Measurements from ENCODE around the gene ZNF491.

ZNF491 gene

GRCh38 chr19:11784356-11784755 lies 14.0 kb upstream of the ZNF491 start:
- no peak overlapping the region for H2BK5ac ChIP-seq (ENCODE audit: low read depth, low read length, poor library complexity, severe bottlenecking)

GRCh38 chr19:11787536-11787935 lies 10.8 kb upstream of the ZNF491 start:
- Histone ChIP-seq H3K4me2 (ENCODE audit: low read length, poor library complexity, severe bottlenecking) (no peak overlapping the region), H2BK12ac (ENCODE audit: low read length in 2 of 2) (no peak overlapping the region), H3K27ac (ENCODE audit: low read length, poor library complexity, severe bottlenecking) (no peak overlapping the region), H2AFZ (ENCODE audit: low read depth, low read length) (no peak overlapping the region), H3K4me1 (ENCODE audit: control insufficient read depth, insufficient read depth, low read depth, low read length) (no peaks in the 10 kb centered on the region), H2BK15ac (ENCODE audit: low read depth, poor library complexity, severe bottlenecking) (no peak overlapping the region), H4K8ac (ENCODE audit: low read length) (no peak overlapping the region), H3K9ac (ENCODE audit: low read length) (no peak overlapping the region), H2AK5ac (ENCODE audit: low read length, severe bottlenecking) (no peak overlapping the region), H3K27me3 (ENCODE audit: control insufficient read depth in 1 of 2, insufficient read depth in 1 of 2, low read length in 2 of 2) (no peaks in the 10 kb centered on the region), H3K4me3 (ENCODE audit: insufficient read depth in 1 of 2, low read depth in 1 of 2, low read length in 2 of 2) (peak overlapping the region in 1 of 2 experiments; percentile 47), H3K79me1 (replicated peaks; ENCODE audit: low read length, poor library complexity, severe bottlenecking) (no peaks in the 10 kb centered on the region), H3K9me3 (ENCODE audit: control insufficient read depth, low read length) (peaks cover 86% of the 10 kb centered on the region), H3K4ac (ENCODE audit: low read depth in 1 of 2, low read length in 2 of 2) (no peak overlapping the region), H3K36me3 (ENCODE audit: control insufficient read depth in 1 of 2, insufficient read depth in 2 of 2, low read depth in 1 of 2, low read length in 2 of 2) (peaks cover 0 to 11% of the 10 kb centered on the region in 2 experiments), H3K18ac (ENCODE audit: low read depth in 1 of 2, low read length in 2 of 2) (no peak overlapping the region), H3K23ac (ENCODE audit: low read length in 2 of 2) (no peak overlapping the region), H2BK5ac (ENCODE audit: low read depth, low read length, poor library complexity, severe bottlenecking) (no peak overlapping the region), H4K91ac (ENCODE audit: low read length) (no peak overlapping the region), H2BK120ac (ENCODE audit: low read depth, low read length) (no peak overlapping the region), H3K14ac (ENCODE audit: low read length in 2 of 2) (no peak overlapping the region)
- 65% methylated on average over 3 of the region's 3 CpGs for WGBS
- no peak for DNase-seq

More at GRCh38 chr19:11784356-11784755, 14.0 kb upstream of the ZNF491 start:
- no peak overlapping the region for H3K4me2 ChIP-seq (ENCODE audit: low read length, poor library complexity, severe bottlenecking)
- no peak overlapping the region for H3K14ac ChIP-seq (ENCODE audit: low read length in 2 of 2)
- no peak overlapping the region for H3K4ac ChIP-seq (ENCODE audit: low read depth in 1 of 2, low read length in 2 of 2)
- peak overlapping the region in 1 of 2 experiments; percentile 62 for H3K4me3 ChIP-seq (ENCODE audit: insufficient read depth in 1 of 2, low read depth in 1 of 2, low read length in 2 of 2)
- H4K8ac ChIP-seq (ENCODE audit: low read length) = no peak overlapping the region
- H4K91ac ChIP-seq (ENCODE audit: low read length) = no peak overlapping the region
- H3K18ac ChIP-seq (ENCODE audit: low read depth in 1 of 2, low read length in 2 of 2) = no peak overlapping the region
- H2BK120ac ChIP-seq (ENCODE audit: low read depth, low read length) = no peak overlapping the region
- no peak overlapping the region for H3K23ac ChIP-seq (ENCODE audit: low read length in 2 of 2)
- H3K9ac ChIP-seq (ENCODE audit: low read length) = no peak overlapping the region
- H3K27me3 ChIP-seq (ENCODE audit: control insufficient read depth in 1 of 2, insufficient read depth in 1 of 2, low read length in 2 of 2) = no peaks in the 10 kb centered on the region
- H3K36me3 ChIP-seq (ENCODE audit: control insufficient read depth in 1 of 2, insufficient read depth in 2 of 2, low read depth in 1 of 2, low read length in 2 of 2) = peaks cover 7 to 42% of the 10 kb centered on the region in 2 experiments
- peaks cover 91% of the 10 kb centered on the region for H3K9me3 ChIP-seq (ENCODE audit: control insufficient read depth, low read length)
- H2AFZ ChIP-seq (ENCODE audit: low read depth, low read length) = no peak overlapping the region
- H2AK5ac ChIP-seq (ENCODE audit: low read length, severe bottlenecking) = no peak overlapping the region
- 88% methylated on average over 2 of the region's 3 CpGs for WGBS
- no peak overlapping the region for H2BK15ac ChIP-seq (ENCODE audit: low read depth, poor library complexity, severe bottlenecking)
- H3K79me1 ChIP-seq (replicated peaks; ENCODE audit: low read length, poor library complexity, severe bottlenecking) = no peaks in the 10 kb centered on the region
- H2BK12ac ChIP-seq (ENCODE audit: low read length in 2 of 2) = no peak overlapping the region
- H3K4me1 ChIP-seq (ENCODE audit: control insufficient read depth, insufficient read depth, low read depth, low read length) = no peaks in the 10 kb centered on the region
- no peak overlapping the region for H3K27ac ChIP-seq (ENCODE audit: low read length, poor library complexity, severe bottlenecking)
- DNase-seq = no peak

- Histone ChIP-seq H3K18ac (ENCODE audit: low read depth in 1 of 2, low read length in 2 of 2) (no peak overlapping the region), H3K9me3 (ENCODE audit: control insufficient read depth, low read length) (peaks cover 40% of the 10 kb centered on the region), H3K27ac (ENCODE audit: low read length, poor library complexity, severe bottlenecking) (no peak overlapping the region), H3K9ac (ENCODE audit: low read length) (no peak overlapping the region), H3K36me3 (ENCODE audit: control insufficient read depth in 1 of 2, insufficient read depth in 2 of 2, low read depth in 1 of 2, low read length in 2 of 2) (no peaks in the 10 kb centered on the region), H3K4me3 (ENCODE audit: insufficient read depth in 1 of 2, low read depth in 1 of 2, low read length in 2 of 2) (no peak overlapping the region), H2BK5ac (ENCODE audit: low read depth, low read length, poor library complexity, severe bottlenecking) (no peak overlapping the region), H4K8ac (ENCODE audit: low read length) (no peak overlapping the region), H2BK120ac (ENCODE audit: low read depth, low read length) (no peak overlapping the region), H2AFZ (ENCODE audit: low read depth, low read length) (no peak overlapping the region), H3K27me3 (ENCODE audit: control insufficient read depth in 1 of 2, insufficient read depth in 1 of 2, low read length in 2 of 2) (no peaks in the 10 kb centered on the region), H3K4me1 (ENCODE audit: control insufficient read depth, insufficient read depth, low read depth, low read length) (peaks cover 8% of the 10 kb centered on the region), H2BK15ac (ENCODE audit: low read depth, poor library complexity, severe bottlenecking) (no peak overlapping the region), H2AK5ac (ENCODE audit: low read length, severe bottlenecking) (no peak overlapping the region), H3K4me2 (ENCODE audit: low read length, poor library complexity, severe bottlenecking) (no peak overlapping the region), H3K4ac (ENCODE audit: low read depth in 1 of 2, low read length in 2 of 2) (no peak overlapping the region), H2BK12ac (ENCODE audit: low read length in 2 of 2) (no peak overlapping the region), H3K23ac (ENCODE audit: low read length in 2 of 2) (no peak overlapping the region), H3K79me1 (replicated peaks; ENCODE audit: low read length, poor library complexity, severe bottlenecking) (no peaks in the 10 kb centered on the region), H3K14ac (ENCODE audit: low read length in 2 of 2) (no peak overlapping the region), H4K91ac (ENCODE audit: low read length) (no peak overlapping the region)
- DNase-seq = no peak
Measured at GRCh38 chr19:11792942-11793341, 5.4 kb upstream of the ZNF491 start.

- Histone ChIP-seq H2BK5ac (ENCODE audit: low read depth, low read length, poor library complexity, severe bottlenecking) (no peak overlapping the region), H2BK12ac (ENCODE audit: low read length in 2 of 2) (no peak overlapping the region), H3K18ac (ENCODE audit: low read depth in 1 of 2, low read length in 2 of 2) (no peak overlapping the region), H3K4ac (ENCODE audit: low read depth in 1 of 2, low read length in 2 of 2) (no peak overlapping the region), H3K4me3 (ENCODE audit: insufficient read depth in 1 of 2, low read depth in 1 of 2, low read length in 2 of 2) (peak overlapping the region in 1 of 2 experiments; percentile 81), H3K4me1 (ENCODE audit: control insufficient read depth, insufficient read depth, low read depth, low read length) (peaks cover 10% of the 10 kb centered on the region), H3K36me3 (ENCODE audit: control insufficient read depth in 1 of 2, insufficient read depth in 2 of 2, low read depth in 1 of 2, low read length in 2 of 2) (no peaks in the 10 kb centered on the region), H4K91ac (ENCODE audit: low read length) (no peak overlapping the region), H4K8ac (ENCODE audit: low read length) (no peak overlapping the region), H3K9me3 (ENCODE audit: control insufficient read depth, low read length) (peaks cover 15% of the 10 kb centered on the region), H3K79me1 (replicated peaks; ENCODE audit: low read length, poor library complexity, severe bottlenecking) (peaks cover 5% of the 10 kb centered on the region), H2AK5ac (ENCODE audit: low read length, severe bottlenecking) (no peak overlapping the region), H3K27me3 (ENCODE audit: control insufficient read depth in 1 of 2, insufficient read depth in 1 of 2, low read length in 2 of 2) (no peaks in the 10 kb centered on the region), H2BK120ac (ENCODE audit: low read depth, low read length) (no peak overlapping the region), H3K23ac (ENCODE audit: low read length in 2 of 2) (no peak overlapping the region), H3K4me2 (ENCODE audit: low read length, poor library complexity, severe bottlenecking) (peak overlapping the region; percentile 3), H3K27ac (ENCODE audit: low read length, poor library complexity, severe bottlenecking) (no peak overlapping the region), H3K9ac (ENCODE audit: low read length) (no peak overlapping the region), H2AFZ (ENCODE audit: low read depth, low read length) (peak overlapping the region; percentile 31), H3K14ac (ENCODE audit: low read length in 2 of 2) (no peak overlapping the region), H2BK15ac (ENCODE audit: low read depth, poor library complexity, severe bottlenecking) (no peak overlapping the region)
- WGBS = 14% methylated on average over 8 of the region's 8 CpGs
- DNase-seq = peak; percentile 83
Measured at GRCh38 chr19:11797491-11797890, 832 bp upstream of the ZNF491 start.

All from mesenchymal stem cell (in vitro differentiated cells and primary cell).